Keratinocyte (primary cell): Measurements from ENCODE around the gene PTPRN2. TPM values are rescaled to one million over a fixed set of nuclear protein-coding genes. Genes with fewer than 3 reads are reported as not detected.

Experiments
- DNase-seq: peaks from one replicate; pipeline ENCODE4 v3.0.0-alpha.2; 2011; ENCODE audit warnings: low read depth, missing footprints, low spot score
- FAIRE-seq: peaks from 2 replicates; lab custom pipeline; 2011; peaks lifted over from hg19 to GRCh38; lab: Jason Lieb, UNC
- H2AFZ ChIP-seq: 2 replicates; pipeline ENCODE4 v1.6.0; 2012; ENCODE audit warnings: low read length, control low read depth, inconsistent platforms; ENCODE audit not compliant: control insufficient read depth
- H3K27ac ChIP-seq: 2 replicates; pipeline ENCODE4 v1.5.1; 2011; ENCODE audit warnings: low read length; ENCODE audit not compliant: control insufficient read depth, insufficient read depth
- H3K27me3 ChIP-seq: 3 replicates; pipeline ENCODE4 v1.6.0; 2011; ENCODE audit warnings: low read length; ENCODE audit not compliant: control insufficient read depth, insufficient read depth; ENCODE audit errors: extremely low read depth
- H3K36me3 ChIP-seq, 2 experiments: 2 replicates in 1 of 2; 3 replicates in 1 of 2; pipeline ENCODE4 v1.5.1; 2011; ENCODE audit warnings: low read length in 2 of 2, mild to moderate bottlenecking in 1 of 2; ENCODE audit not compliant: control insufficient read depth in 2 of 2, insufficient read depth in 2 of 2; ENCODE audit errors: extremely low read depth in 1 of 2
- H3K4me1 ChIP-seq: 3 replicates; pipeline ENCODE4 v1.5.1; 2011; ENCODE audit warnings: low read length; ENCODE audit not compliant: control insufficient read depth, insufficient read depth; ENCODE audit errors: extremely low read depth
- H3K4me2 ChIP-seq: 3 replicates; pipeline ENCODE4 v1.6.0; 2011; ENCODE audit warnings: low read depth, low read length; ENCODE audit not compliant: control insufficient read depth, insufficient read depth; ENCODE audit errors: extremely low read depth
- H3K4me3 ChIP-seq, 3 experiments: fragments of 200-600 bp in 1 of 3; sonication (generic) in 1 of 3; 2 replicates in 2 of 3; 3 replicates in 1 of 3; pipeline ENCODE4 v1.5.1; 2011 to 2016; ENCODE audit warnings: low read length in 3 of 3, mild to moderate bottlenecking in 3 of 3, control low read depth in 2 of 3, inconsistent platforms in 1 of 3, low read depth in 1 of 3, mixed read lengths in 1 of 3, mixed run types in 1 of 3, moderate library complexity in 1 of 3; ENCODE audit not compliant: control insufficient read depth in 2 of 3, insufficient read depth in 2 of 3; ENCODE audit errors: extremely low read depth in 1 of 3
- H3K79me2 ChIP-seq: 2 replicates; pipeline ENCODE4 v1.6.0; 2012; ENCODE audit warnings: low read length; ENCODE audit not compliant: control insufficient read depth, insufficient read depth
- H3K9ac ChIP-seq: 3 replicates; pipeline ENCODE4 v1.6.0; 2011; ENCODE audit warnings: low read length; ENCODE audit not compliant: control insufficient read depth, insufficient read depth; ENCODE audit errors: extremely low read depth
- H3K9me1 ChIP-seq: 3 replicates; pipeline ENCODE4 v1.6.0; 2011; ENCODE audit warnings: low read length; ENCODE audit not compliant: control insufficient read depth, insufficient read depth; ENCODE audit errors: extremely low read depth
- H3K9me3 ChIP-seq: 2 replicates; pipeline ENCODE4 v1.5.1; 2012; ENCODE audit warnings: low read depth, low read length; ENCODE audit not compliant: control insufficient read depth
- H4K20me1 ChIP-seq: 3 replicates; pipeline ENCODE4 v1.6.0; 2011; ENCODE audit warnings: low read length; ENCODE audit not compliant: control insufficient read depth, insufficient read depth; ENCODE audit errors: extremely low read depth
- EZH2 ChIP-seq: IDR thresholded peaks from one replicate; pipeline ENCODE4 v1.6.1; 2012; ENCODE audit warnings: inconsistent platforms, mild to moderate bottlenecking, low read length, moderate library complexity
- dilution Hi-C: fragments of 300-500 bp; cut with MboI; formaldehyde crosslinking; loops from one replicate; pipeline ENCODE4 v1.7.0; 2020; ENCODE audit warnings: low sequenced_read_pairs; ENCODE audit not compliant: extremely low pct_ligation_motif_present
- polyA plus RNA-seq, 5 experiments: library from polyadenylated mRNA; depleted of rRNA in 3 of 5; stranded (reverse) in 3 of 5; stranded (forward) in 1 of 5; unstranded in 1 of 5; fragments of >200 nt; gene quantifications; 1 replicate in 1 of 5; 2 replicates in 3 of 5; 3 replicates in 1 of 5; pipeline versions ENCODE4 v1.2.1 to v1.2.3, GENCODE V29; 2011 to 2012; ENCODE audit warnings: missing spikeins in 2 of 5, low read depth in 1 of 5, low replicate concordance in 1 of 5
- TF ChIP-seq, protein P1 (sequence below), 3 experiments: IDR thresholded peaks in 1 of 3; conservative IDR thresholded peaks in 1 of 3; optimal IDR thresholded peaks in 1 of 3; 2 replicates in 2 of 3; 3 replicates in 1 of 3; pipeline versions ENCODE3 to v1.5.1; 2011; ENCODE audit warnings: low read length in 3 of 3, mild to moderate bottlenecking in 3 of 3, moderate library complexity in 2 of 3, control low read depth in 1 of 3, inconsistent platforms in 1 of 3; ENCODE audit not compliant: insufficient read depth in 2 of 3; ENCODE audit errors: extremely low read depth in 1 of 3

Gene PTPRN2
- polyA plus RNA-seq, 1 donor (not counting 4 experiments of a cell fraction or from before 2014, with no cell fraction given) = not detected

DNA sequence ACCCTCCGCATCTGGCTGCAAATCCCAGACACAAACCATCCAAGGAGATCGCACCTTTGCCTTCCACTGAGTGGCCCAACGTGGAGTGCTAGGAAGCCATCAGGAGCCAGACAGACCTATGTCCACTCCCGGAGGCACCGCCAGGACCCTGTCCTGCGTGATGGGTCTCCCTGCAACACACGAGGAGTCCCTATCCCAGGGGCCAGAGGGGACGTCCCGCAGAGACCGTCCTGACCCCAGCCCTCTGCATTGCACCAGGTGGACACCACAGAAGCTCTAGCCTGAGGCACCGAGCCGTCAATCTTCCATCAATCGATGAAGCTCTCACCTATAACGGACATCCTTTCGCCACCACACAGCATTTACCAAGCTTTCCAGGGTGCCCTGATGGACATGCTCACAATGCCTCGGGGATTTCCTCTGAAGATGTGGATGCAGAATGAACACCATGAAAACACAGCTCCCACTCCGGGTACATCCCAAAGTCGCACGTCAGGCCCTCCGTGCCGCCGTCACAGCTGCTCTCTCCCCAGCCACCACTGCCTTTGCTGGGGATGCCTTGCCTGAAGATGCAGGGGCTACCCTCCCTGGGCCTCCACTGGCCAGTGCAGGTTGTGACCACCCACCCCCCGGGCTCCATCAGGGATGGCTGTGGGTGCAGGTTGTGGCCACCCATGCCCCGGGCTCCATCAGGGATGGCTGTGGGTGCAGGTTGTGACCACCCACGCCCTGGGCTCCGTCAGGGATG, 54.1 kb downstream of the PTPRN2 start:
- no peak for DNase-seq
- Histone ChIP-seq H3K27me3 (no peaks in the 10 kb centered on the region), H3K79me2 (no peaks in the 10 kb centered on the region), H4K20me1 (no peaks in the 10 kb centered on the region), H3K9ac (no peak overlapping the region), H3K4me2 (no peak overlapping the region), H3K36me3 (no peaks in the 10 kb centered on the region), H3K4me1 (no peaks in the 10 kb centered on the region), H3K9me3 (peaks cover 8% of the 10 kb centered on the region), H2AFZ (no peak overlapping the region), H3K4me3 (no peak overlapping the region), H3K9me1 (no peaks in the 10 kb centered on the region), H3K27ac (no peak overlapping the region)
- dilution Hi-C loops = no loop called here
- TF ChIP-seq, protein P1, sequence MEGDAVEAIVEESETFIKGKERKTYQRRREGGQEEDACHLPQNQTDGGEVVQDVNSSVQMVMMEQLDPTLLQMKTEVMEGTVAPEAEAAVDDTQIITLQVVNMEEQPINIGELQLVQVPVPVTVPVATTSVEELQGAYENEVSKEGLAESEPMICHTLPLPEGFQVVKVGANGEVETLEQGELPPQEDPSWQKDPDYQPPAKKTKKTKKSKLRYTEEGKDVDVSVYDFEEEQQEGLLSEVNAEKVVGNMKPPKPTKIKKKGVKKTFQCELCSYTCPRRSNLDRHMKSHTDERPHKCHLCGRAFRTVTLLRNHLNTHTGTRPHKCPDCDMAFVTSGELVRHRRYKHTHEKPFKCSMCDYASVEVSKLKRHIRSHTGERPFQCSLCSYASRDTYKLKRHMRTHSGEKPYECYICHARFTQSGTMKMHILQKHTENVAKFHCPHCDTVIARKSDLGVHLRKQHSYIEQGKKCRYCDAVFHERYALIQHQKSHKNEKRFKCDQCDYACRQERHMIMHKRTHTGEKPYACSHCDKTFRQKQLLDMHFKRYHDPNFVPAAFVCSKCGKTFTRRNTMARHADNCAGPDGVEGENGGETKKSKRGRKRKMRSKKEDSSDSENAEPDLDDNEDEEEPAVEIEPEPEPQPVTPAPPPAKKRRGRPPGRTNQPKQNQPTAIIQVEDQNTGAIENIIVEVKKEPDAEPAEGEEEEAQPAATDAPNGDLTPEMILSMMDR (optimal IDR thresholded peaks at IDR 0.05 in 1 of 3, IDR thresholded peaks at IDR 0.05 in 1 of 3, conservative IDR thresholded peaks at IDR 0.05 in 1 of 3; ENCODE audit: extremely low read depth in 1 of 3, insufficient read depth in 2 of 3, low read length in 3 of 3) = no peak
- TF ChIP-seq EZH2 = no peak
- no peak for FAIRE-seq

DNA sequence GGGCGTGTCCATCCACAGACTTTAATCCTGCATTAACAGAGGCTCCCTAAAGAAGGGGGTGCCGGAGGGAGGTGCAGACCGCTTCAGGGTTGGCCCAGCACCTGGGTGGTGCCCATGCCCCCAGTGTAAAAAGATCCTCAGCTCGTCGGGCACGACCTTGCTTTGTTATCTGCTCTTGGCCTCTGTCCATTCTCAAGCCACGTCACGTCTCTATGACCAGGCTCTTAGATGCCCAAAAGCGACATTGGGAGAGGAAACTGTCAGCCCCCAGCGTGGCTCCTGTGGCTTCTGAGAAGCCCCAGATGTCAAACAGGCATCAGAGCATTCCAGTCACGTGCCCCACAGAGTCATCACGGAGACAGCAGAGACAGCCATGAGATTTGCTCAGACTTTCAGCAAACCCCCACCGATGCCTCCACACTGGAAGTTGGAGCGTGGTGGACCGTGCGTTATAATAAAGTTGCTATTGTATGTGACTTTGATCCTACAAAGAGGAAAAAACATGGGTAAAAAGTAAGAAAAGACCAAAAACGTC, 55.5 kb downstream of the PTPRN2 start:
- no peak overlapping the region for H3K9ac ChIP-seq
- no peak for TF ChIP-seq EZH2
- TF ChIP-seq, protein P1 (optimal IDR thresholded peaks at IDR 0.05 in 1 of 3, IDR thresholded peaks at IDR 0.05 in 1 of 3, conservative IDR thresholded peaks at IDR 0.05 in 1 of 3; ENCODE audit: extremely low read depth in 1 of 3, insufficient read depth in 2 of 3, low read length in 3 of 3) = no peak
- no peaks in the 10 kb centered on the region for H3K27me3 ChIP-seq
- no peaks in the 10 kb centered on the region for H3K9me1 ChIP-seq
- dilution Hi-C loops = no loop called here
- no peak overlapping the region for H3K4me2 ChIP-seq
- H2AFZ ChIP-seq = no peak overlapping the region
- H3K4me3 ChIP-seq = no peak overlapping the region
- H3K79me2 ChIP-seq = no peaks in the 10 kb centered on the region
- no peak overlapping the region for H3K27ac ChIP-seq
- H3K4me1 ChIP-seq = no peaks in the 10 kb centered on the region
- no peaks in the 10 kb centered on the region for H3K36me3 ChIP-seq
- no peaks in the 10 kb centered on the region for H4K20me1 ChIP-seq
- FAIRE-seq (no peak), DNase-seq (no peak)
- peaks cover 8% of the 10 kb centered on the region for H3K9me3 ChIP-seq
